Fibroblast of skin of left quadriceps (primary cell): ENCODE measurements around the gene BCAP29.

Source experiments
- DNase-seq, 2 experiments: peaks; one replicate each; pipeline ENCODE4 v3.0.0-alpha.2; 2013; ENCODE audit warnings: low read depth in 2 of 2

BCAP29 gene

GRCh38 chr7:107666790-107667189, 86.7 kb downstream of the BCAP29 start:
- DNase-seq: no peak

DNA sequence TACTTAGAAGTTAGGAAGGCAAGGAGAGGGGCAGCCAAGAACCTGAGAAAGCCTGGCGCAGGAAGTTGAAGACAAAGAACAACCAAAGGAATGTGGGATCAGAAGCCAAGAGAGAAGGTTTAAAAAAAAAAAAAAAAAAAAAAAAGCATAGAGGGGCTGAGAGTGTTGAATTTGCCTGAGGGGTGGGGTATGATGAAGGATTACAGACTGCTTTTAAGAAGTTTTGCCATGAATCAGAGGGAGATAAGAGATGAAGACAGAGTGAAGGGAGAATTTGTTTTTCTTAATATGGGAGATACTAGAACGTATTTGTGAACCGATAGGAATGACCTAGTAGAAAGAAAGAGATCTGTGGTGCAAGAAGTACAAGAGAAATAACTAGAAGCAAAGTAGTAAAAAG, 87.3 kb downstream of the BCAP29 start:
- DNase-seq: no peak

DNA sequence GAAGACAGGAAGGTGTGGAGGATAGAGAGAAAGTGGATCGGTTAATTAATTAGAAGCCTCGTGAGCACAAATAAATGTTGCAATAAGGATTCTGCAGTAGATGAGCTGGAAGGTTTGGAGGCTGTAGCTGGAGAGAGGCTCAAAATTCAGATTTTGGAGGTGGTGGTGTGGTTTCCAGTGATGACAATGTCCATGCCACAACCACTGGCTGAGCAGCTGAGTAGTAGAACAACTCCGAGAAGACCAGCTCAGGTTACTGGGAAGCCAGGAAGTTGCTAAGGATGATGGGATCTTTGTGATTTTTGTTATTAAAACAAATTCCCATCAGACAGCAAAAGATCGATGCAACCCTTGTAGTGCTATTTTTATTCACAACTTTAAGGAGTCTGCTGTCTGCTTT, 88.2 kb downstream of the BCAP29 start:
- no peak for DNase-seq
